Astrocyte of the cerebellum (primary cell): Measurements from ENCODE around the gene DDAH2.

ENCODE experiments used
- DNase-seq: peaks from one replicate; pipeline ENCODE4 v3.0.0-alpha.2; 2011; ENCODE audit warnings: low read depth
- H3K4me3 ChIP-seq: 2 replicates; pipeline ENCODE4 v1.5.1; 2011; ENCODE audit warnings: mild to moderate bottlenecking, low read depth, low read length, moderate library complexity
- CTCF ChIP-seq: IDR thresholded peaks from 2 replicates; pipeline ENCODE4 v1.5.1; 2012; ENCODE audit warnings: low read length, low read depth, moderate library complexity, mild to moderate bottlenecking; ENCODE audit errors: missing control alignments
- in situ Hi-C: cut with HindIII; loops from 2 replicates; pipeline ENCODE4 v1.10.0; 2017; ENCODE audit warnings: low sequenced_read_pairs

DDAH2 gene

GRCh38 chr6:31701666-31702404, 27.3 kb downstream of the DDAH2 start:
- in situ Hi-C loops = no loop called here
- H3K4me3 ChIP-seq = peak overlapping the region; percentile 95
- TF ChIP-seq CTCF = no peak
- DNase-seq = no peak

- in situ Hi-C loops = no loop called here
- no peak for TF ChIP-seq CTCF
- DNase-seq = no peak
- H3K4me3 ChIP-seq = no peak overlapping the region
These were observed 28.2 kb downstream of the DDAH2 start for GRCh38 chr6:31700740-31701401.

- no peak for DNase-seq
- TF ChIP-seq CTCF = no peak
- no peak overlapping the region for H3K4me3 ChIP-seq
- in situ Hi-C loops = no loop called here
These were observed 31.5 kb downstream of the DDAH2 start for GRCh38 chr6:31697555-31697954.

DNA sequence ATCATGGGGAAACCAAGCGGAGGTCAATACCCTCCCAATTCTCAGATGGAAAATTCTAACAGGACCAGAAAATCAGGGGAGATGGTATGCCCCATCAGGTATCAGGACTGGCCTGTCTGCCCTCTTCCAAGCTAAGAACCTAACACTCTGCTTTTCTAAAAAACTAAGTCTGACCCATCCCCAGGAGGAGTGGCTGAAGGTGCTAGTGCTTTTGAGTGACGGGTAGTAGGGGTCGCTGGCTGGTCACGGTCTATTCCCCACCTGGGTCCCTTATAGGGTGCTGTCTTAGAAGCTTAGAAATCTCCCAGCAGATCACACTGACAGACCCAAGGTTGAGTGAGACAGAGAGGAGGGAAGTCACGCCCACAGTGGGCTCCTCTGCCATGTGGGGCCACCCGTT, 35.6 kb downstream of the DDAH2 start:
- TF ChIP-seq CTCF = no peak
- no peak overlapping the region for H3K4me3 ChIP-seq
- no peak for DNase-seq
- in situ Hi-C loops = loop anchor here (5.0 kb wide), 1 partner anchor 39 kb away; no protein-coding TSS in a partner anchor

GRCh38 chr6:31692886-31693285, 36.2 kb downstream of the DDAH2 start:
- H3K4me3 ChIP-seq = no peak overlapping the region
- TF ChIP-seq CTCF = no peak
- in situ Hi-C loops = loop anchor here (5.0 kb wide), 1 partner anchor 39 kb away; no protein-coding TSS in a partner anchor
- DNase-seq = no peak

DNA sequence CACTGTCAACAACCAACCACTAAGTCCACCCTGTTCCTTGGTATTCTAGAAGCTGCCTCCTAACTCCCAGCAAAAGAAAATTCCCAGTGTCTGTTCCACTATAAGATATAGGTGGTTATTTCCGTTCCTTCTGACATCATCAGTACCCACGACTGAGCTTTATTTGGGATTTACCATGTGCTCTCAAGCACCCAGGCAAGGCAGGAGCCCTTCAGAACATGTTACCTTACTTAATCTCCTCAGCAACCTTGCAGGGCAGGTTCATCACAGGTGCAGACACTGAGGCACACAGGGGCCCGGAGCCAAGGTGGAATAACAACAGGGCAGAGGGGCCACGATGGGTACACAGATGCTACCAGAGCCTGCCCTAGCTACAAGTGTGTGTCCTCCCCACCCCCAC, 36.7 kb downstream of the DDAH2 start:
- no peak overlapping the region for H3K4me3 ChIP-seq
- DNase-seq = no peak
- in situ Hi-C loops = loop anchor here (5.0 kb wide), 1 partner anchor 40 kb away; no protein-coding TSS in a partner anchor
- TF ChIP-seq CTCF = no peak
